ENCODE measurements around the gene AOPEP. TPM values are rescaled to one million over a fixed set of nuclear protein-coding genes. Genes with fewer than 3 reads are reported as not detected.

AOPEP gene
- total RNA-seq, 1 experiment from 2014 or later: 15.0 TPM

- no peak overlapping the region for H3T11ph ChIP-seq (ENCODE audit: low read length)
- no peak overlapping the region for H2AFZ ChIP-seq (ENCODE audit: low read length)
- H3K4me1 ChIP-seq (ENCODE audit: insufficient read depth, low read length): no peaks in the 10 kb centered on the region
- no peaks in the 10 kb centered on the region for H4K20me1 ChIP-seq (ENCODE audit: control insufficient read depth, insufficient read depth, insufficient read length)
- no peak overlapping the region for H3K27ac ChIP-seq (ENCODE audit: insufficient read length, low read depth, low read length)
- no peak overlapping the region for H2BK5ac ChIP-seq (ENCODE audit: insufficient read length, low read length)
- H3K18ac ChIP-seq (ENCODE audit: insufficient read length, low read depth, low read length): no peak overlapping the region
- H2BK12ac ChIP-seq (ENCODE audit: insufficient read length, low read depth, low read length): no peak overlapping the region
- no peaks in the 10 kb centered on the region for H3K23me2 ChIP-seq (ENCODE audit: insufficient read length, low read depth, low read length, poor library complexity, severe bottlenecking)
- no peak overlapping the region for H4K8ac ChIP-seq (replicated peaks; ENCODE audit: insufficient read length, low read depth, low read length)
- H2BK120ac ChIP-seq (ENCODE audit: low read depth, low read length, poor library complexity, severe bottlenecking): no peak overlapping the region
- no peak for DNase-seq
- no peak overlapping the region for H3K4ac ChIP-seq (ENCODE audit: low read depth, low read length)
- H3K79me1 ChIP-seq (ENCODE audit: insufficient read depth, low read depth, low read length, poor library complexity, severe bottlenecking): no peaks in the 10 kb centered on the region
- no peak overlapping the region for H3K14ac ChIP-seq (ENCODE audit: insufficient read depth, low read length)
- Mint-ChIP-seq H3K27me3 (ENCODE audit: low read depth) (no peaks in the 10 kb centered on the region; the same call in 1 of the 2 replicates), H3K36me3 (ENCODE audit: insufficient read depth in 1 of 3, low read depth in 3 of 3) (peaks cover 0 to 10% (median 6%) of the 10 kb centered on the region in 3 experiments; a peak in 5 of 7 replicates), H3K27ac (peak overlapping the region; percentile 43 to 70 (median 57); a peak in 5 of 7 replicates), H3K9me3 (no peaks in the 10 kb centered on the region), H3K4me3 (no peak overlapping the region), H3K4me1 (peaks cover 39 to 43% of the 10 kb centered on the region in 2 experiments)
- no peak for TF ChIP-seq CTCF (conservative IDR thresholded peaks at IDR 0.05)
- no peak overlapping the region for H2BK20ac ChIP-seq (ENCODE audit: low read depth, low read length, poor library complexity, severe bottlenecking)
- no peak overlapping the region for H3K4me2 ChIP-seq (ENCODE audit: insufficient read depth, insufficient read length, low read length)
- H2AK5ac ChIP-seq (ENCODE audit: insufficient read length, low read length): no peak overlapping the region
- H3K56ac ChIP-seq (ENCODE audit: insufficient read length, low read depth, low read length): no peak overlapping the region
- H3K23ac ChIP-seq (ENCODE audit: insufficient read length, low read depth, low read length): no peak overlapping the region
- H3K27me3 ChIP-seq (ENCODE audit: insufficient read depth, low read length): no peaks in the 10 kb centered on the region
- H3K9ac ChIP-seq (ENCODE audit: extremely low read depth, insufficient read length, low read length): no peak overlapping the region
- no CpG with 5 or more reads among the region's 19 CpGs for WGBS (ENCODE audit: extremely low coverage, insufficient read length, low lambda C conversion rate)
- no peak overlapping the region for H4K91ac ChIP-seq (ENCODE audit: insufficient read length, low read depth, low read length)
- H3K9me3 ChIP-seq (ENCODE audit: control insufficient read depth, low read depth, low read length): no peaks in the 10 kb centered on the region
- no peak overlapping the region for H4K5ac ChIP-seq (ENCODE audit: insufficient read length, low read depth, low read length)
- no peak overlapping the region for H2BK15ac ChIP-seq (ENCODE audit: low read depth, low read length)
- H3K79me2 ChIP-seq (ENCODE audit: insufficient read depth, low read length): peaks cover 2% of the 10 kb centered on the region; the same call in 1 of the 2 replicates
Measured at GRCh38 chr9:95081998-95082397, 355.5 kb downstream of the AOPEP start.
